Gastrocnemius medialis (tissue), 4 donors: ENCODE measurements around the gene SMIM38. TPM values are rescaled to one million over a fixed set of nuclear protein-coding genes. Genes with fewer than 3 reads are reported as not detected.
A peak's percentile ranks its signal among the peaks of the same experiment; 100 is the strongest.

Experiments
- ATAC-seq, 2 donors: fragments of 150-250 bp; one replicate each; pipeline ENCODE4 v1.9.1; 2016
- DNase-seq, 2 donors: peaks; one replicate each; pipeline ENCODE4 v3.0.0-alpha.2; 2019
- H3K27ac ChIP-seq, 4 donors: fragments of 200-600 bp; sonication (generic); 1 replicate in 1 of 4; 2 replicates in 3 of 4; pipeline ENCODE4 v1.5.1; 2016 to 2018; ENCODE audit warnings: mild to moderate bottlenecking in 2 of 4, moderate library complexity in 1 of 4
- H3K27me3 ChIP-seq, 3 donors: fragments of 200-600 bp; sonication (generic) in 2 of 3; 1 replicate in 1 of 3; 2 replicates in 2 of 3; pipeline versions ENCODE4 v1.5.1 to v1.6.0; 2016 to 2019; ENCODE audit warnings: mild to moderate bottlenecking in 1 of 3, moderate library complexity in 1 of 3
- H3K36me3 ChIP-seq, 2 donors: fragments of 200-600 bp; sonication (generic) in 1 of 2; one replicate each; pipeline ENCODE4 v1.5.1; 2017 to 2018
- H3K4me1 ChIP-seq, 2 donors: fragments of 200-600 bp; sonication (generic) in 1 of 2; one replicate each; pipeline ENCODE4 v1.5.1; 2016 to 2017; ENCODE audit warnings: mild to moderate bottlenecking in 2 of 2
- H3K4me3 ChIP-seq, 4 donors: fragments of 200-600 bp; sonication (generic) in 3 of 4; 1 replicate in 1 of 4; 2 replicates in 3 of 4; pipeline ENCODE4 v1.5.1; 2016 to 2019; ENCODE audit warnings: mild to moderate bottlenecking in 2 of 4
- H3K9me3 ChIP-seq, 3 donors: fragments of 200-600 bp; sonication (generic) in 2 of 3; 1 replicate in 1 of 3; 2 replicates in 2 of 3; pipeline ENCODE4 v1.5.1; 2016 to 2019
- POLR2A ChIP-seq, 2 donors: fragments of 450-650 bp; IDR thresholded peaks; one replicate each; pipeline ENCODE4 v1.6.1; 2017; ENCODE audit warnings: antibody characterized with exemption in 2 of 2, mild to moderate bottlenecking in 2 of 2, moderate library complexity in 2 of 2
- in situ Hi-C, 4 donors: fragments of 200-750 bp; cut with MboI; loops; one replicate each; pipeline versions ENCODE4 v1.15.0 to v1.8.0; 2017; ENCODE audit warnings: low sequenced_read_pairs in 4 of 4
- intact Hi-C: fragments of 100-400 bp; cut with DNase I; formaldehyde crosslinking; loops from one replicate; pipeline ENCODE4 v1.15.1; 2023; ENCODE audit warnings: low total_unique reads
- total RNA-seq, 4 donors: library from RNA; depleted of rRNA; stranded (reverse); fragments of >200 nt; gene quantifications; one replicate each; pipeline versions ENCODE4 v1.1.0 to v1.2.3, GENCODE V29; 2016
- TF ChIP-seq, protein P1 (sequence below), 5 experiments: fragments of 450-650 bp in 3 of 5; fragments of 200-600 bp in 2 of 5; sonication (generic) in 2 of 5; IDR thresholded peaks in 4 of 5; conservative IDR thresholded peaks in 1 of 5; 1 replicate in 4 of 5; 2 replicates in 1 of 5; pipeline ENCODE4 v1.5.1; 2016 to 2019; ENCODE audit warnings: antibody characterized with exemption in 5 of 5, mild to moderate bottlenecking in 3 of 5, moderate library complexity in 3 of 5

SMIM38 gene
- total RNA-seq, 4 donors from 2014 or later = 0.12 to 0.66 (median 0.40) TPM; not detected in 1

GRCh38 chr11:69166218-69167115, 10.7 kb downstream of the SMIM38 start:
- TF ChIP-seq, protein P1, sequence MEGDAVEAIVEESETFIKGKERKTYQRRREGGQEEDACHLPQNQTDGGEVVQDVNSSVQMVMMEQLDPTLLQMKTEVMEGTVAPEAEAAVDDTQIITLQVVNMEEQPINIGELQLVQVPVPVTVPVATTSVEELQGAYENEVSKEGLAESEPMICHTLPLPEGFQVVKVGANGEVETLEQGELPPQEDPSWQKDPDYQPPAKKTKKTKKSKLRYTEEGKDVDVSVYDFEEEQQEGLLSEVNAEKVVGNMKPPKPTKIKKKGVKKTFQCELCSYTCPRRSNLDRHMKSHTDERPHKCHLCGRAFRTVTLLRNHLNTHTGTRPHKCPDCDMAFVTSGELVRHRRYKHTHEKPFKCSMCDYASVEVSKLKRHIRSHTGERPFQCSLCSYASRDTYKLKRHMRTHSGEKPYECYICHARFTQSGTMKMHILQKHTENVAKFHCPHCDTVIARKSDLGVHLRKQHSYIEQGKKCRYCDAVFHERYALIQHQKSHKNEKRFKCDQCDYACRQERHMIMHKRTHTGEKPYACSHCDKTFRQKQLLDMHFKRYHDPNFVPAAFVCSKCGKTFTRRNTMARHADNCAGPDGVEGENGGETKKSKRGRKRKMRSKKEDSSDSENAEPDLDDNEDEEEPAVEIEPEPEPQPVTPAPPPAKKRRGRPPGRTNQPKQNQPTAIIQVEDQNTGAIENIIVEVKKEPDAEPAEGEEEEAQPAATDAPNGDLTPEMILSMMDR (IDR thresholded peaks at IDR 0.05 in 4 of 5, conservative IDR thresholded peaks at IDR 0.05 in 1 of 5) = no peak
- TF ChIP-seq POLR2A (IDR thresholded peaks at IDR 0.05) = no peak
- Histone ChIP-seq H3K4me1 (peaks cover 0 to 11% of the 10 kb centered on the region in 2 donors), H3K9me3 (no peaks in the 10 kb centered on the region), H3K27me3 (no peaks in the 10 kb centered on the region), H3K4me3 (no peak overlapping the region), H3K27ac (no peak overlapping the region), H3K36me3 (no peaks in the 10 kb centered on the region)
- intact Hi-C loops = no loop called here
- in situ Hi-C loops = no loop called here
- ATAC-seq = peak; percentile 83 to 91
- DNase-seq = peak in 1 of 2 donors; percentile 30

- no peaks in the 10 kb centered on the region for H3K36me3 ChIP-seq
- peaks cover 0 to 11% of the 10 kb centered on the region in 2 donors for H3K4me1 ChIP-seq
- H3K27me3 ChIP-seq = no peaks in the 10 kb centered on the region
- in situ Hi-C loops (no loop called here), intact Hi-C loops (no loop called here)
- no peaks in the 10 kb centered on the region for H3K9me3 ChIP-seq
- DNase-seq = no peak
- H3K27ac ChIP-seq = no peak overlapping the region
- ATAC-seq = no peak
- H3K4me3 ChIP-seq = no peak overlapping the region
- TF ChIP-seq POLR2A (IDR thresholded peaks at IDR 0.05) = no peak
- TF ChIP-seq, protein P1 (IDR thresholded peaks at IDR 0.05 in 4 of 5, conservative IDR thresholded peaks at IDR 0.05 in 1 of 5) = no peak
Observed at GRCh38 chr11:69167130-69167915, 11.6 kb downstream of the SMIM38 start.

DNA sequence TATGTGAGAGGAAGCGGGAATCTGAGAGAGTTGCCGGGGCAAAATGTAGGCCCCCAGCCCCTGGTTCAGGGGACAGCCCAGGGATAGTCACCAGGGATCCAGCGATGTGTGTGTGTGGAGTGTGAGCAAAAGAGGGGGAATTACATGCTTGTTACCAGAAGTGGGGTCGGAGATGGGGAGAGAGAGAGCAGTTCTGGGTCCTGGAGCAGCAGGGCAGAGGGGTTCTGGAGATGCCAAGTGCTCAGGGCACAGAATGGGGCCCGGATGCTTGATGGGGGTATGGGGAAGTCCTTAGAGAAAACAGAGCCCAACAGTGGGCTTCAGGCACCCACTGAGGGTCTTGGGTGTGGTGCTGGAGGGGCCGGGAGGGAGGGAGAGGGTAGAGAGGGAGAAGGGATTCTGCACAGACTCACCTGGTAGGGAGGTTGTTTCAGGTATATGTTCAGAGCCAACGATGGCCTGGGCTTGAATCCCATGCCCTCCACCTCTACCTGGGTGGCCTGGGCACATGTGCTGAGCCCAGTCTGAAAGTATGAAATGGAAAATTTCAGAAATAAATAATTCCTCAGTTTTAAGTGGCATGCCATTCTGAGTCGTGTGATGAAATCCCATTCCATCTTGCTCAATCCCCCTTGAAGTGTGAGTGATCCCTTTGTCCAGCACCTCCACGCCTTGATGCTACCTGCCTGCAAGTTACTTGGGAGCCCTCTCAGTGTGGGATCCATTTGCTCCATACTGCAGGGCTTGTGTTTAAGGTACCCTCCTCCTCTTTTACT, 12.4 kb downstream of the SMIM38 start:
- ATAC-seq = no peak
- no peak for TF ChIP-seq POLR2A (IDR thresholded peaks at IDR 0.05)
- TF ChIP-seq, protein P1 (IDR thresholded peaks at IDR 0.05 in 4 of 5, conservative IDR thresholded peaks at IDR 0.05 in 1 of 5) = no peak
- no peaks in the 10 kb centered on the region for H3K9me3 ChIP-seq

GRCh38 chr11:69169479-69169878, 13.7 kb downstream of the SMIM38 start:
- Histone ChIP-seq H3K36me3 (no peaks in the 10 kb centered on the region), H3K9me3 (no peaks in the 10 kb centered on the region), H3K27me3 (no peaks in the 10 kb centered on the region), H3K4me1 (peaks cover 0 to 11% of the 10 kb centered on the region in 2 donors), H3K4me3 (no peak overlapping the region), H3K27ac (no peak overlapping the region)
- in situ Hi-C loops (no loop called here), intact Hi-C loops (no loop called here)
- TF ChIP-seq, protein P1 (IDR thresholded peaks at IDR 0.05 in 4 of 5, conservative IDR thresholded peaks at IDR 0.05 in 1 of 5) = no peak
- TF ChIP-seq POLR2A (IDR thresholded peaks at IDR 0.05) = no peak
- DNase-seq (no peak), ATAC-seq (no peak)

More for the DNA sequence above, 12.4 kb downstream of the SMIM38 start:
- Histone ChIP-seq H3K36me3 (no peaks in the 10 kb centered on the region), H3K4me1 (peaks cover 0 to 11% of the 10 kb centered on the region in 2 donors), H3K27me3 (no peaks in the 10 kb centered on the region), H3K4me3 (no peak overlapping the region), H3K27ac (no peak overlapping the region)
- intact Hi-C loops = no loop called here
- DNase-seq = no peak
- in situ Hi-C loops = no loop called here
